CD4-positive, alpha-beta T cell treated with Interleukin-6 at 100 ng/mL for 8 hours (primary cell): ENCODE results near the gene CHST3.
"Not testable (repeated sequence)": the region's sequence is repeated elsewhere in the genome, so short reads cannot be mapped to it uniquely, and the experiment has no call there.

Experiments used
- DNase-seq: peaks from one replicate; pipeline ENCODE4 v3.0.0-alpha.2; 2020; ENCODE audit warnings: mixed read lengths, low spot score

CHST3 gene

GRCh38 chr10:72032409-72033162 is 68.4 kb downstream of the CHST3 start:
- DNase-seq = not testable (repeated sequence)

- DNase-seq = no peak
Observed at GRCh38 chr10:72034040-72034499, 69.9 kb downstream of the CHST3 start.

- no peak for DNase-seq
Observed at GRCh38 chr10:72034761-72035160, 70.6 kb downstream of the CHST3 start.

- no peak for DNase-seq
Observed at GRCh38 chr10:72035252-72035887, 71.2 kb downstream of the CHST3 start.

GRCh38 chr10:72037266-72037665 is 73.1 kb downstream of the CHST3 start:
- no peak for DNase-seq

- no peak for DNase-seq
Observed at GRCh38 chr10:72037811-72038210, 73.6 kb downstream of the CHST3 start.

- DNase-seq = no peak
Observed at GRCh38 chr10:72038458-72039001, 74.3 kb downstream of the CHST3 start.

- DNase-seq = no peak
Observed at GRCh38 chr10:72039377-72039776, 75.2 kb downstream of the CHST3 start.

- no peak for DNase-seq
Observed at GRCh38 chr10:72041491-72041890, 77.3 kb downstream of the CHST3 start.

GRCh38 chr10:72043016-72043834 is 79.0 kb downstream of the CHST3 start:
- DNase-seq = no peak

- no peak for DNase-seq
Observed at GRCh38 chr10:72044417-72045041, 80.3 kb downstream of the CHST3 start.

GRCh38 chr10:72045586-72045985 is 81.4 kb downstream of the CHST3 start:
- no peak for DNase-seq

- DNase-seq = peak; percentile 89
Observed at GRCh38 chr10:72048450-72049124, 84.4 kb downstream of the CHST3 start.

GRCh38 chr10:72049472-72049871 is 85.3 kb downstream of the CHST3 start:
- DNase-seq = no peak

GRCh38 chr10:72049969-72050781 is 86.0 kb downstream of the CHST3 start:
- no peak for DNase-seq

GRCh38 chr10:72050873-72051272 is 86.7 kb downstream of the CHST3 start:
- no peak for DNase-seq

GRCh38 chr10:72053690-72054089 is 89.5 kb downstream of the CHST3 start:
- DNase-seq = no peak

GRCh38 chr10:72056113-72056512 is 91.9 kb downstream of the CHST3 start:
- no peak for DNase-seq

GRCh38 chr10:72056932-72057751 is 92.9 kb downstream of the CHST3 start:
- no peak for DNase-seq
